Spinal cord (tissue), 10 donors: ENCODE data around the gene COL13A1. TPM values are rescaled to one million over a fixed set of nuclear protein-coding genes. Genes with fewer than 3 reads are reported as not detected.

Source experiments
- DNase-seq, 6 donors: peaks; one replicate each; pipeline versions ENCODE4 v3.0.0 to v3.0.0-alpha.2; 2013 to 2015; ENCODE audit warnings: low spot score in 6 of 6, low read depth in 4 of 6
- H3K27ac ChIP-seq: one replicate; pipeline ENCODE4 v1.5.1; 2013; ENCODE audit warnings: low read depth, low read length, control low read depth
- H3K27me3 ChIP-seq: one replicate; pipeline ENCODE4 v1.6.1; 2013; ENCODE audit warnings: low read length; ENCODE audit not compliant: control insufficient read depth, insufficient read depth
- H3K36me3 ChIP-seq: one replicate; pipeline ENCODE4 v1.6.1; 2013; ENCODE audit warnings: low read length; ENCODE audit not compliant: control insufficient read depth, insufficient read depth
- H3K4me1 ChIP-seq: one replicate; pipeline ENCODE4 v1.6.1; 2013; ENCODE audit warnings: low read length; ENCODE audit not compliant: control insufficient read depth, insufficient read depth
- H3K4me3 ChIP-seq: one replicate; pipeline ENCODE4 v1.5.1; 2013; ENCODE audit warnings: low read depth, low read length, control low read depth
- H3K9me3 ChIP-seq: one replicate; pipeline ENCODE4 v1.6.1; 2013; ENCODE audit warnings: low read length; ENCODE audit not compliant: control insufficient read depth, insufficient read depth
- WGBS: methylation state at CpG from one replicate; pipeline ENCODE4 v1.1.5; 2013; ENCODE audit warnings: missing lambda C conversion rate; ENCODE audit not compliant: insufficient coverage; 5-methylcytosine and 5-hydroxymethylcytosine counted together
- polyA plus RNA-seq, 2 donors: library from polyadenylated mRNA; unstranded; fragments of 120-200 nt; gene quantifications; one replicate each; pipeline ENCODE4 v1.2.1, GENCODE V29; 2013; ENCODE audit not compliant: insufficient read length in 2 of 2
- total RNA-seq, 2 donors: library from RNA; depleted of rRNA in 1 of 2; stranded (reverse); fragments of 120-200 nt in 1 of 2; fragments of >200 nt in 1 of 2; gene quantifications; one replicate each; pipeline versions ENCODE4 v1.2.3 to v1.2.4, GENCODE V29; 2013 to 2014
- donor health status: healthy.

The COL13A1 gene
- total and polyA plus RNA-seq, 4 donors: 11.4 to 44.0 (median 22.1) TPM

- 13% methylated on average over 6 of the region's 8 CpGs for WGBS
Measured at GRCh38 chr10:69801094-69801433, 642 bp upstream of the COL13A1 start.

GRCh38 chr10:69802424-69803161 lies 887 bp downstream of the COL13A1 start:
- H3K27ac ChIP-seq: no peak overlapping the region
- H3K27me3 ChIP-seq: peaks cover 43% of the 10 kb centered on the region
- DNase-seq: peak in 3 of 6 donors; percentile 23 to 80 (median 75)

More at GRCh38 chr10:69801094-69801433, 642 bp upstream of the COL13A1 start:
- H3K4me3 ChIP-seq: no peak overlapping the region
- H3K27ac ChIP-seq: no peak overlapping the region
- H3K9me3 ChIP-seq: no peaks in the 10 kb centered on the region
- peaks cover 43% of the 10 kb centered on the region for H3K27me3 ChIP-seq
- DNase-seq: peak in 1 of 6 donors; percentile 28
- no peaks in the 10 kb centered on the region for H3K36me3 ChIP-seq
- H3K4me1 ChIP-seq: peaks cover 28% of the 10 kb centered on the region

GRCh38 chr10:69803809-69804208 lies 2.1 kb downstream of the COL13A1 start:
- Histone ChIP-seq H3K9me3 (no peaks in the 10 kb centered on the region), H3K27me3 (peaks cover 43% of the 10 kb centered on the region), H3K4me3 (peak overlapping the region; percentile 26), H3K27ac (no peak overlapping the region), H3K36me3 (no peaks in the 10 kb centered on the region), H3K4me1 (peaks cover 29% of the 10 kb centered on the region)
- no peak for DNase-seq
- WGBS: 87% methylated on average over 6 of the region's 7 CpGs

More at GRCh38 chr10:69802424-69803161, 887 bp downstream of the COL13A1 start:
- no peaks in the 10 kb centered on the region for H3K9me3 ChIP-seq
- 3% methylated on average over 79 of the region's 80 CpGs for WGBS
- H3K4me3 ChIP-seq: peak overlapping the region; percentile 53
- no peaks in the 10 kb centered on the region for H3K36me3 ChIP-seq
- H3K4me1 ChIP-seq: peaks cover 29% of the 10 kb centered on the region

GRCh38 chr10:69804775-69805174 lies 3.1 kb downstream of the COL13A1 start:
- no peaks in the 10 kb centered on the region for H3K9me3 ChIP-seq
- no peak overlapping the region for H3K27ac ChIP-seq
- H3K4me3 ChIP-seq: no peak overlapping the region
- peaks cover 43% of the 10 kb centered on the region for H3K27me3 ChIP-seq
- DNase-seq: no peak
- peaks cover 29% of the 10 kb centered on the region for H3K4me1 ChIP-seq
- H3K36me3 ChIP-seq: no peaks in the 10 kb centered on the region
- 89% methylated on average over 6 of the region's 6 CpGs for WGBS

GRCh38 chr10:69807122-69807521 lies 5.4 kb downstream of the COL13A1 start:
- no peaks in the 10 kb centered on the region for H3K9me3 ChIP-seq
- no peak overlapping the region for H3K4me3 ChIP-seq
- no peaks in the 10 kb centered on the region for H3K36me3 ChIP-seq
- H3K27me3 ChIP-seq: peaks cover 21% of the 10 kb centered on the region
- H3K4me1 ChIP-seq: peaks cover 28% of the 10 kb centered on the region
- H3K27ac ChIP-seq: no peak overlapping the region
- no CpG with 5 or more reads among the region's 2 CpGs for WGBS
- DNase-seq: no peak

- Histone ChIP-seq H3K4me3 (no peak overlapping the region), H3K27ac (no peak overlapping the region), H3K36me3 (no peaks in the 10 kb centered on the region), H3K9me3 (no peaks in the 10 kb centered on the region), H3K27me3 (peaks cover 16% of the 10 kb centered on the region), H3K4me1 (peaks cover 23% of the 10 kb centered on the region)
- WGBS: no CpG with 5 or more reads among the region's 2 CpGs
- DNase-seq: no peak
Measured at GRCh38 chr10:69807696-69808095, 6.0 kb downstream of the COL13A1 start.

- Histone ChIP-seq H3K4me1 (peaks cover 16% of the 10 kb centered on the region), H3K9me3 (no peaks in the 10 kb centered on the region), H3K36me3 (no peaks in the 10 kb centered on the region), H3K27me3 (peaks cover 3% of the 10 kb centered on the region), H3K4me3 (no peak overlapping the region), H3K27ac (peak overlapping the region; percentile 2)
- WGBS: no CpG with 5 or more reads among the region's 1 CpG
- no peak for DNase-seq
Measured at GRCh38 chr10:69809318-69809717, 7.6 kb downstream of the COL13A1 start.

GRCh38 chr10:69810097-69810496 lies 8.4 kb downstream of the COL13A1 start:
- H3K4me3 ChIP-seq: no peak overlapping the region
- 36% methylated on average over 4 of the region's 9 CpGs for WGBS

GRCh38 chr10:69810675-69811397 lies 9.1 kb downstream of the COL13A1 start:
- no peak for DNase-seq
- Histone ChIP-seq H3K36me3 (no peaks in the 10 kb centered on the region), H3K4me1 (peaks cover 15% of the 10 kb centered on the region), H3K4me3 (no peak overlapping the region), H3K27me3 (no peaks in the 10 kb centered on the region), H3K27ac (no peak overlapping the region), H3K9me3 (no peaks in the 10 kb centered on the region)
- WGBS: 79% methylated on average over 12 of the region's 12 CpGs

More at GRCh38 chr10:69810097-69810496, 8.4 kb downstream of the COL13A1 start:
- H3K9me3 ChIP-seq: no peaks in the 10 kb centered on the region
- DNase-seq: no peak
- peak overlapping the region; percentile 15 for H3K27ac ChIP-seq
- H3K4me1 ChIP-seq: peaks cover 16% of the 10 kb centered on the region
- H3K36me3 ChIP-seq: no peaks in the 10 kb centered on the region
- H3K27me3 ChIP-seq: no peaks in the 10 kb centered on the region
